Activated gamma-delta T cell (primary cell): ENCODE data around the gene YJEFN3.

Experiments
- DNase-seq: peaks from one replicate; lab custom pipeline; 2025; lab: John Stamatoyannopoulos, UW

The YJEFN3 gene

DNA sequence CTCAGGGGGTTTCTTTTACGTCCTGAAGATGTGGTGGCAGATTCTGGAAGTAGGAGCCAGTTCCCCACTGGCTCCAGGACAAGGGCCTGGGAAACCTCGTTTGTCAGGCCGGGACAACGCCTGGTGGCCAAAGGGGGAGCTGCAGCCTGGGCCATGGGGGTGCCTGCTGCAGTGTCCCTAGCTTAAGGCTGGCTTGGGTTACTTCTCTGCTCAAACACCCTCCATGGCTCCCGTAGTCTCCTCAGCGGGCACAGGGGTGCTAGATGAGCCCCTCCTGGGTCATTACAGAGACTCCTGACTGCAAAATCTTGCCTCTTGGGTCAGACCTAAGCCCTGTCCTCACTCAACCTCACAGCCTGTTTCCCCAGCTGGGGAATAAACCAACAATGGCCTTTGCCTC, 24.1 kb downstream of the YJEFN3 start:
- no peak for DNase-seq

DNA sequence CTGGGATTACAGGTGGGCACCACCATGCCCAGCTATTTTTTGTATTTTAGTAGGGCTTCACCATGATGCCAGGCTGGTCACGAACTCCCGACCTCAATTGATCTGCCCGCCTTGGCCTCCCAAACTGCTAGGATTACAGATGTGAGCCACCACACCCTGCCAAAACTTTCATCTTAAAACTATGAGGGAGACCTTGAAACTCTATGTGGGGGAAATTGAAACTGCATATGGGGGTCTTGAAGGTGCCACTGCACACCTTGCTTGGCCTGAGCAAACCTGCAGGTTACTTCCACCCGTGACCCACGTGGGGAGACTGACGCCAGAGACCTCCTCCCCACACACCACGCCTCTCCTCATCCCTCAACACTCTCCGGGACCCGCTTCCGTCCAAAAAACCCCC, 25.0 kb downstream of the YJEFN3 start:
- no peak for DNase-seq

DNA sequence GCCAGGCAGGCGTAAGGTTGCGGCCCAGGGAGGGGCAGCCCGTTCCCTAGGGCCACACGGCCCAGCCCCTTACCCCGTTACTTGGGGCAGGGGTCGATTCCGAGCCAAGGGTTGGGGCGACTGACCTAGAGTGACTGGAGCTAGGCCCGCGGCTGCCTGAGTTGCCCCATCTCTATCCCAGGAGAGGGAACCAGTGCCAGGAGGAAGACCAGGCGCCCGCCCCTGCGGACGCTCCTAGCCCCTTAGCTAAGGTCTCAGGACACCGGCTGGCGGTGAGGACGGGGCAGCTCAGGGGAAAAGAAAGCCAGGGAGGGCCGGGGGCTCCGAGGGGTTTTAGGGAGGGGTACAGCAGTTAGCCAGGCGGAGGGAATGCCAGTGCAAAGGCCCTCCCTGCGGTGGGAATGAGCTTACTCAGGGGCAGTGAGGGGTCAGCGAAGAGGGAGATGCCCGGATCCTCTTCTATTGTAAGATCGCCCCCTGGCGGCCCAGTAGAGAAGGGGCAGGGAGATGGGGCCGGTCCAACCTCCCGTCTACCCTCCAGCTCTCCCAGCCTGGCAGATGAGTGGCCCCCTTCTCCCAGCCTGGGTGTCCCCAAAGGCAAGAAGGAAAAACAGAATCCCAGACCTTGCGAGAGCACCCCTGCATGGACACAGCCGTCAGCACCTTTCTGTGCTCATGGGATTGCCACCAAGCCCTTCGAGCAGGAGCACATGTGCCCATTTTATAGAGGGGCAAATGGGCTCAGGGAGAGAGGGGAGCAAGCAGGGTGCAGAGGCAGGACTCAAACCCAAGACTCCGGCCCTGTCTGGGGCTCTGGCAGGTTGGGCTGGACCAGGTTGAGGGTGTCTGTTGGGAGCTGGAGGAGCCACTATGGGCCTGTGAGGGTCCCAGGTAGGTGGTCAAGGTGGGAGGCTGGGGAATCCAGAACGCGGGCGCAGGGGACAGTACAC, 25.6 kb downstream of the YJEFN3 start:
- no peak for DNase-seq

DNA sequence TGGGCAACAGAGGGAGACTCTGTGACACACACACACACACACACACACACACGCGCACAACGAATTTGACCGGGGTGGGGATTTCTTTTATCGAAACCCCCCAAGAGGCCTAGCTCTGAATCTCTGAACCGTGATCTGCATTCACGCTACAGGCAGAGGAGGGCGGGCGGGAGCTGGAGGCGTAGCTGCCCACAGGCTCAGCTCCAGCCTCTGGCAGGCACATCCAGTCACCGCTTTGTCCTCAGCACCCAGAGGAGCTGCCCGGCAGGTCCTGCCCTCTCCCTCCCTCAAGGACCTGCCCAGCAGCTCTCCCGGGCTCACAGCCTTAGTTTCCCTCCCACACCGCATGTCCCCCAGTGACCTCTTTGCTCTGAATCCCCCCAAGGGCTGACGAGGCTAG, 29.3 kb downstream of the YJEFN3 start:
- no peak for DNase-seq

DNA sequence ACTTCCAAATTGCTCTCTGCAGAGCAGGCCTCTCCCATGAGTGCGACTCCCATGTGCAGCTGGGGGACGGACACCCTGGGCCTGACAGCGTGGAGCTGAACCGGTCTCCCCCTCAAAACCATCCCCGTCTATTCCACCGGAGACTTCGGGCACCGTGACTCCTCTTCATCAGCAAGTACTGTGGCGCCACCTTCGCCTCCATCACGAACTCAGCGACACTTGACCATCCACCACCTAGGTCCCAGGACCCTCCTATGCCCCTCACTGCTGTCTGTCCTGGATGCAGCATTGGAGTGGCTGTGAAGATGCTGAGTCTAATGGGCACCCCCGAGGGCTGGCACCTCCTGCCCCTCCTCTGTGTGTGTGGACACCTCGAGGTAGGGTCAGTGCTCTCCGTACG, 29.9 kb downstream of the YJEFN3 start:
- DNase-seq, result no peak

DNA sequence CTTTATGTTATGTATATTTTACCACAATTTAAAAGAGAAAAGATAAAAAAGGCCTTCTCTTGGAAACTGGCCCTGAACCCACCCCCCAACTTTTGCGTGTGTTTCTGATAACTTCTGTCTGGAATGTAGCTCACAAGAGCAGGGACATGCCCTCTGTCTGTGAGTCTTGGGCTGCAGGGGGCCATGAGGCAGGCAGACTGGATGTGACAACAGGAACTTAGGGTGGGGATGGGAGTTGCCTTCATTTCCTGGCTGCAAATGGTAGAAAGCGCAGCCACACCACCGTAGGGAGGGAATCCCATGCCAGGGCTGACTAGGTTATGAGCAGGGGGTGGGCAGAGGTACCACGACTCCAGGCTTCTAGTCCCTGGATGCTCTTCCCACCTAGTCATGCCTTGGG, 31.2 kb downstream of the YJEFN3 start:
- DNase-seq, result no peak

DNA sequence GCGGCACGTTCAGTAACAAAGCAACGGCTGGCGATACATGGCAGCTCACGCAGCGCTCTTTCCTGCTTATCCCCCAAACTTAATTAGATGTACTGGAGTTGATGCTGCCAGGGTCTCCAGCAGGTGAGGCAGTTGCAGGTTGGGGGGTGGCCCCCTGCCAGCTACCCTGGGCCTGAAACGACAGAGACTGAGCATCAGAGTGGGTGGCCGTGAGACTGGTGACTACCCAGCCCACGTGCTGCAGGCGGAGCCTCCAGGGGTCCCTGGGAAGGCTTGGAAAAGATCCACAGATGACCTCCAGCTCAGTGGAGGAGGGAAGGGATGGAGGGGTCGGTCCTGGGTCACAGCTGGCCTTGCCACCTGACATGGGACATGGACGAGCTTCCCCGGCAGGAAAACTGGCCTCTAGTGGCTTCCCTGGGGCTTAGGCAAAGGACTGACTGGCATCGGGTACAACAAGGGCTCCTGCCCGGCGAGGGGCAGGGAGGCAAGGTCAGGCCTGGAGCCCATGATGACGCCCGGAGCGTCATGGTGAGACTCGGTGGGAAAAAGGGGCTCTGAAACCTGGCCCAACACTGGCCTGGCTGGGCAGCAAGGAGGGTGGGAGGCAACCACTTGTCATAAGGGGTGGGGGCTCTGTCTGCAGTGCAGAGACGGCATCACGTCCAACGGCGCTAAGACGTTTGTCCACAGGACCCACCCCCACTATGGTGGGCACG, 33.4 kb downstream of the YJEFN3 start:
- no peak for DNase-seq

DNA sequence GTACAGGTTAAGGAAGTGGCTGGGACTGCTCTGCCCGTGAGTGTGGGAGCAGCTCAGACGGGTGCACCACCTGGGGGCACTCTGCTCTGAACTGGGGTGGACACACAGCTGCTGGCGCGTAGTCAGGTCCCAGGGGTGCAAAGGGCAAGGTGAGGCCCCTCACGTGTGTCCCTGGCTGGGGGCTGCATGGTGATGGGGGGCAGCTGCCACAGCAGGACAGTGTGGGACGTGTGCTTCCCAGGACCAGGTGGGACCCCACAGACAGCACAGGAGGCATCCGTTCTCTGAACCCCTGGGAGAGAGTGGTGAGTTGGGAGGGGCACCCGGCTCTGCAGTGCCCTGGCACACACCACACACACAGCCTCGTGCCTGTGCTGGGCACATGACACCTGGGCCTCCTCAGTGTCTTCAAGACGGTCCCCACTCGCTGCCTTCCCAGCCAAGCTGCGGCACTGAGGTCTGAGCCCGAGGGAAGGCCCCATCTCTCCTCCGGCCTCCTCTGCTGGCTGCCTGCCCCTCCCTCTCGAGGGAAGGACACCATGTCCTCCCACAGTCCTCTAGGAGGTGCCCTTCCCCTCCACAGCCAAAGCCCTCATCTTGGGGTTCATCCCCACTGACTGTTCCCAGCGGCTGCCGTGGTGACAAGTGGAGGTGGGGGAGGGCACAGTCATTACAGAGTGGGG, 34.1 kb downstream of the YJEFN3 start:
- DNase-seq, result no peak

DNA sequence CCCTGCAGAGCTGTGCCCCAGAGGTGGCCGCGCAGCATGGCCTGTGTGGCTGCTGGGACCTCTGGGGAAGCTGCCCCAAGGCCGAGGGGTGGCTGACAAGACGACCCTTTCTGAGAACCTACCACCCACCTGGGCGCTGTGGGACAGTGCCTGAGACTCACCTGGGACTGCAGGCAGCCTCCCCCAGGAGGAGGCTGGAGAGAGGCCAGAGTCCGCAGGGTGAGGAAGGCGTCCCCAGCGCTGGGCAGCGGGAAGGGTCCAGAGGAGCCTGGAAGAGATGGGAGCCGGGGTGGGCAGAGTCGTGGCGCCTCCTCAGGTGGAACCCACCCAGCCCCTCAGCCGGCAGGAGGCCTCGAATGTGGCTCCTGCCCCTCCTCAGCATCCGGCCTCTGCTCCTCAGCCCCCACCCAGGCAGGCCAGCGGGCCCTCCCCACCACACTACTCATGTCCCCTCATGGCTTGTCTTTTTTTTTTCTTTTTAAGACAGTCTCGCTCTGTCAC, 34.7 kb downstream of the YJEFN3 start:
- no peak for DNase-seq

DNA sequence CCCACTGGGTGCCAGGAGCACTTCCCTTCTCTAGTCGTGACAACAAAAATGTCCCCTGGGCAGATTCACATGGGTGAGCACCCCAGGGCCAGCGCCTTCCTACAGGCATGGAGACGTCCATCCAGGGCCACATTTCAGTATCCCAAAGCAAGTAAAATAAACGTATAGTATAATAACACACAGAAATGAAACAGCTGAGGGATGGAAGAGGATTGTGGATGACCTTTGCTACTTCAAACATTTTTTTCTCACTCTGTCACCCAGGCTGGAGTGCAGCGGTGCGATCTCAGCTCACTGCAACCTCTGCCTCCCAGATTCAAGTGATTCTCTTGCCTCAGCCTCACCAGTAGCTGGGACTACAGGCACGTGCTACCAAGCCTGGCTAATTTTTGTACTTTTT, 37.6 kb downstream of the YJEFN3 start:
- DNase-seq, result no peak

DNA sequence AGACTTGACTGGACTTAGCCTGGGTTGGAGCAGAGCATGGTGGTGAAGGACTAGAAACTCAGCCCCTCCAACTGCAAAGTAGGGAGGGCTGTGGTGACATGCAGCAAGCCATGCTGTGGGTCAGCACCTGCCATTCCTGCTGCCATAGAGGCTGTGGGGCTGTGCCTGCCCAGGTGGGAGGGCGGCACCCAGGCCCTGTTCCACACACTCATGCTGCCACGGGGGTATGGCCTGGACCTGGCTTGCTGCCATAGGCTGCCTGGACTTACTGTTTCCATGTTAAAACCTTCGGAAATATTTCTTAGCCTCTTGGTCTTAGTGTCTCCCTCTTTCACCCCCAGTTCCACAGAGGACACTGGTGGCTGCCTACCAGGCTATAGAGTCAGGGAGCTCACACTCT, 38.7 kb downstream of the YJEFN3 start:
- no peak for DNase-seq

DNA sequence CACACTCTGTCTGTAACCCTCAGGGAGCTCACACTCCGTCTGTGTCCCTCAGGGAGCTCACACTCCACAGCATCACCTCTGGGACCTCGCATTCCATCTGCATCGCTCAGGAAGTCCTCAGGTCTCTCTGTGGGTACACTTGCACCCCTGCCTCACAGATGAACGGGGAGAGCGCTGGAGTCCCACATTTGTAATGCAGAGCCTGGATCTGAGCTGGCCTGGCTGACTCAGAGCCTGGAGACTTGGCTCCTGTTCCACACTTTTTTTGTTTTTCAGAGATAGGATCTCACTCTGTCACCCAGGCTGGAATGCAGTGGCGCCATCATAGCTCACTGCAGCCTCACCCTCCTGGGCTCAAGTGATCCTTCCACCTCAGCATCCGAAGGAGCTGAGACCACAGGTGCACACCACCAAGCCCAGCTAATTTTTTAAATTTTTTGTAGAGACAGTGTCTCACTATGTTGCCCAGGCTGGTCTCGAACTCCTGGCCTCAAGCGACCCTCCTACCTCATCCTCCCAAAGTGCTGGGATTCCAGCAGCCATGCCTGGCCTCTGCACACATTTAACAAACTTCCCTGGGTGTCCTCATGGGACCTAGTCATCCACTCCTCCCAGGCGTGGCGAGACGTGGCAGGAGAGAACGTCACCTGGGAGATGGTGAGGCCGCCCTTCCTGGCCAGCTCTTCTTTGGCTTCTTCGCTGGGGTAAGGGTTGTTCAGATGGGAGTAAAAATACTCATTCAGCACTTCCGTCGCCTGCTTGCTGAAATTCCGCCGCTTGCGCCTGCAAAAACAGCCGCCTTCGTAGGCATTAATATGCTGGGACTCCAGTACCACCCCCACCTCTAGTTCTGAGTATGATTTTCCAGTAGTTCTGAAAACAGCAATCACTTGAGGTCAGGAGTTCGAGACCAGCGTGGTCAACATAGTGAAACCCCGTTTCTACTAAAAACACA, 40.4 kb downstream of the YJEFN3 start:
- no peak for DNase-seq

DNA sequence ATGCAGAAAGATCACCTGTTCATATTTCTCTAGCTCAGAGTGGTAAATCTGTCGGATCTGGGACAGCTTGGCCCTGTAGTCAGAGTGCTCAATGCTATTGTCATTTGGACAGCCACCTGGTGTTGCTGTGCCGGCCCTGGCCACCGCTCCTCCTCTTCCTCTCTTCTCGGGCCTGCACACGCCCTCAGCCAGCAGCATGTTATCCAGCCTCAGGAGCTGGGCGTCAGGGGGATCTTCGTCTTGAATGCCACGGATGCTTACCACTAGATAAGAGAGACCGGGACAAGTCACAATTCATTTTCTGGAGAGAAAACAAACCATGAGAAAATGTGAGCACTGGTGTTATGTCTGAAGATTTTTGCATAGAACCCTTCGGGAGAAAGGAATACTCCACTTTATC, 41.9 kb downstream of the YJEFN3 start:
- no peak for DNase-seq

DNA sequence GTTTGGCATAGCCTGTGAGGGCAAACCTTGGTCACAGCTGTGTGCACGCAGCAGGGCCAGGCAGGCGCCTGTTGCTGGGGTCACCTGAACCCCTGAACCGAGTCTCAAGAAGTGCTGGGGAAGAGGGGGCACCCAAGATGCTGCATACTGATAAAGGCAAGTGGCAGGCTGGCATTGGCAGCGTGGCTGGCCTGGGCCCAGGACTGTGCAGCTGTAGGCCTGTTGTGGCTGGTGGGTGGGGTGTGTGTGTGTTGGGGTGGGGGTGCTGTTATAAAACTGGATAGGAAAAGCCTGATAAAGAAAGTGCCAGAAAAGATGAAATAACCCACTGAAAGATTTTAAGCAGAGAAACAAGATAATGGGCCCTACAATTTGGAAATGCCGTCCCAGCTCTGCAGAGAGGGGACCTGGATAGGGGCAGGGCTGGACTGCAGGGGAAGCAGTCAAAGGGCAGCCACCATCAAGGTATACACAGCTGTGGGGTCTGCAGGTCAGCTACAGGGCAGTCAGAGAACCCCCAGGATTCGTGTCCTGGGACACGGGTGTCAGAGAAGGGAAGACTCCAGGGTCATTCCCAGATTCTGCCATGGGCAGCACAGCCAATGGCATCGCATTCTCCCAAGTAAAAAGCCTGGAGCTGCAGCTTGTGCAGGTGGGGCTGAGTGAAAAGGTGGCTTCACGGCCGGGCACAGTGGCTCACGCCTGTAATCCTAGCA, 42.5 kb downstream of the YJEFN3 start:
- no peak for DNase-seq

DNA sequence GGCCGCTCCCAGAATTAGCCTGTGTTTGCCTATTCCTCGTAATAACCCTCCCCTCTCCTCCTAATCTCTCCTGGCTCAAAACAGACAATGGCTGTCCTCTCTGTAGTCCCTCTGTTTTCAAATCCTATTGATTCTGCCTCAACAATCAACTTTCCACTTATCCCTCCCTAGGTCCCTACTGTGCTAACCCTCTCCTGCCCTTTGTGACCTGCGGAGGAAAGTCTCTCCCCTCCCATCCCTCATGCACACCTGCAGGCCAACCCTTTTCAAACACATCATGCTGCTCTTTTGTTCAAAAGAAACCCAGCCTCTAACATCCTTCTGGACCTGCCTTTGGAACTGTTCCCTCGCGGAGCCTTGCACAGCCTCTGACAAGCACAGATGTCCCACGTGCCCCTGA, 46.7 kb downstream of the YJEFN3 start:
- no peak for DNase-seq

DNA sequence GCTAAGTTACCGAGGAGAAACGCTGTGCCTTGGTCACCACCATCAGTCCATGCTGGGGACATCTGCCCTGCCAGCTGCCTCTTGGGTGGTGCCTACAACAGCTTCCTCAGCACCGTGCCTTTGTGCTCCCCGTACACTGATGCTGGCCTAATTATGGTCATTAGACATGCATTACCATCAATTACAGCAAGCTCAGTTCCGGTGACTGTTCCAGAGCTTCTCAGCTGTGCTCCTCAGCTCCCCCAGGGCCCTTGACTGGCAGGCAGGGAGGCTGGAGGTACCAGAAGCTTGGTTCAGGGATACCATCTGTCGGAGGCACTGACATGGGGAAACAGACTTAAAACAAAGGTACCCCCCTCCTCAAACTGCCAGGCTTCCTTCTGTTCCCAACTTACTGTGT, 49.5 kb downstream of the YJEFN3 start:
- DNase-seq, result no peak

DNA sequence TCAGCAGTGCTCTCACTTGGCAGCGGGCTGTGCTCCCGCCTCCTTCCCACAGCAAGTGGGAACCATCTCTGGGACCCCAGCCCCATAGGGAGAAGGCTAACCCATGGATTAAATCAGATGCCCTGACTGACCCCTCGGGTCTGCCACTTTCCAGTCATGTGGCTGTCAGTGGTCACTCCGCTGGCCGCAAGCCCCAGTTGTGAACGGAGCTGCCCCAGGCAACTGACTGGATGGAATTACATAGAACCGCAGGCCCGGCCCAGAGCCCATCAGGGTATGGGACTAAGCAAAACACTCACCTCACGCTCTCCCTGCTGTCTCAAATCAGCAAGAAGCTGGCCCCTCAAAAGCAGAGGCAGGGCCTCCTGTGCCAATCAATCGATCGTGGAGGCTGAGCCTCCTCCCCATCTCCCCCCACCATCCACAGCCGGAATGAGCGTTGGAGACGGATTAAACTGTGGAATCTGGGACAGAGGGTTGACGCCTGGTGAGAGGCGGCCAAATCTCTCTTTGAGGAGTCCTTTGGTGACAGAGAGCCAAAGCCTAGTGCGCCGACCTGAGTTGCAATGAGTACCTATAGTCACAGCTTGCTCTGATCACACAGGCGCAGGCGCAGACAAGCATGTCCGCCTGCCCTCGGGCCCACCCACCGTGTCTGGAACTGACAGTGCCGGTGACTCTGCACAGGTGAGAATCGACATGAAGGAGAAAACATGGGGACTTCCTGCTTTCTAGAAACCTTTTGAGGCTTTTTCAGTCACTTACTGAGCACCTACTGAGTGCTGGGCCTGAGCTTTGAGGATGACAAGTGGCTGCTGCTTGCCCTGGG, 51.0 kb downstream of the YJEFN3 start:
- DNase-seq, result no peak

DNA sequence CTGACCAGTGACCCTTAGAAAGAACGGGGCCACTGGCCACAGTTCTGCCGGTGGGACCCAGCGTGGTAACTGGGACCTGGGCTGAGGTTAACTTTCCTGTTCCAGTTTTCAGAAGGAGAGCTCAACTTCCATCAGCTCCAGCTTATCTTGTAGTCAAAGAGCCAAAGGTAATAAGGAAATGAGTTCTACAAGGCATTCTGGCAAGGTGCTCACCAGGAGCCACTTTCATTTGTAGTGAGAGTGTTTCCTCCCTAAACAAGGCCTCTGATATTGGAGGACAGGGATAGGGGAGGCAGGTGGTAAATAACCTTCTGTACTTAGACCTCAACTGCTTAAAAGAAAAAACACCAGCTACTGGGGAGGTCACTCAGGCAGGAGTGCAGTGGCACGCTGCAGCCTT, 51.7 kb downstream of the YJEFN3 start:
- DNase-seq, result no peak

DNA sequence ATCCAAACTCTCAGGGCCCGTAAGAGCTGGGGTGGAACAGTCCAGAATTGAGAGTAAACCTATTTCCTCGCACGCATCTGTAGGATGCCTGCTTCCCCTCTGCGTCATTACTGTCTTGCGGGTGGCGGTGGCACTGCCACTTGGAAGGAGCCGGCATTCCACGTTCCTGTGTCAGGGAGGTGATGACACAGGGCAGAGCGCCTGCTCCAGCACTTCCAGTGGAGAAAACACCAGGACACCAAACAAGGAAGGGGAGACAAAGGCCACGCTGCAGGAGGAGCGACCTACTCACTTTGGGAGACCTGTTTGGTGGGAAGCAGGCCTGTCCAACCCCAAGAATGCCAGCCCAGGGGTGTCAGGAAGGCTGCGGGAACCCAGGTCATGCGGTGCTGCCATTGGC, 52.7 kb downstream of the YJEFN3 start:
- no peak for DNase-seq

DNA sequence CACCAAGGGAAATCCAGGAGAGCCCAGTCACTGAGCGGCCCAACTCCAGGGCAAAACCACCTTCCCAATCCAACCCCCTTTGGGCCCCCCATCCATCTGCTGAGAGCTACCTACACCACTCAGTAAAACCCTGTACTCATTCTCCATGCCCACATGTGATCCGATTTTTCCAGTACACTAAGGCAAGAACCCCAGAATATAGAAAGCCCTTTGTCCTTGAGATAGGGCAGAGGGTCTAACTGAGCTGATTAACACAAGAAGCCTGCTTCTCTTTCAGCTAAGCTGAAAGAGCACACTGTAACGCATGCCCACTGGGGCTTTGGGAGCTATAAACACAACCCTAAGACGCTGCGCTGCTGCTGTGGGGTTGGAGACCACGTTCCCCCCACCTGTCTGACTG, 53.8 kb downstream of the YJEFN3 start:
- DNase-seq, result no peak
